Sigmoid colon (tissue), 4 donors: ENCODE data around the gene KNDC1.

Source experiments
- EP300 ChIP-seq, 4 donors: sonication (generic); formaldehyde crosslinking; IDR thresholded peaks; one replicate each; pipeline ENCODE4 v1.6.1; 2017; ENCODE audit warnings: antibody characterized with exemption in 4 of 4
- POLR2A ChIP-seq, 2 donors: fragments of 450-650 bp; IDR thresholded peaks; one replicate each; pipeline ENCODE4 v1.6.1; 2016; ENCODE audit warnings: antibody characterized with exemption in 2 of 2, mild to moderate bottlenecking in 2 of 2, moderate library complexity in 2 of 2
- POLR2AphosphoS5 ChIP-seq, 4 donors: sonication (generic); formaldehyde crosslinking; IDR thresholded peaks; one replicate each; pipeline ENCODE4 v1.6.1; 2017; ENCODE audit warnings: antibody characterized with exemption in 4 of 4
- TF ChIP-seq, protein P1 (sequence below), 4 experiments: fragments of 450-650 bp in 3 of 4; fragments of 200-600 bp in 1 of 4; IDR thresholded peaks; one replicate each; pipeline ENCODE4 v1.5.1; 2016 to 2019; ENCODE audit warnings: antibody characterized with exemption in 4 of 4, mild to moderate bottlenecking in 3 of 4, moderate library complexity in 2 of 4

GRCh38 chr10:133245439-133246235 lies 85.6 kb downstream of the KNDC1 start:
- TF ChIP-seq POLR2A (IDR thresholded peaks at IDR 0.05) (no peak), EP300 (IDR thresholded peaks at IDR 0.05) (no peak), POLR2AphosphoS5 (IDR thresholded peaks at IDR 0.05) (no peak)
- TF ChIP-seq, protein P1, sequence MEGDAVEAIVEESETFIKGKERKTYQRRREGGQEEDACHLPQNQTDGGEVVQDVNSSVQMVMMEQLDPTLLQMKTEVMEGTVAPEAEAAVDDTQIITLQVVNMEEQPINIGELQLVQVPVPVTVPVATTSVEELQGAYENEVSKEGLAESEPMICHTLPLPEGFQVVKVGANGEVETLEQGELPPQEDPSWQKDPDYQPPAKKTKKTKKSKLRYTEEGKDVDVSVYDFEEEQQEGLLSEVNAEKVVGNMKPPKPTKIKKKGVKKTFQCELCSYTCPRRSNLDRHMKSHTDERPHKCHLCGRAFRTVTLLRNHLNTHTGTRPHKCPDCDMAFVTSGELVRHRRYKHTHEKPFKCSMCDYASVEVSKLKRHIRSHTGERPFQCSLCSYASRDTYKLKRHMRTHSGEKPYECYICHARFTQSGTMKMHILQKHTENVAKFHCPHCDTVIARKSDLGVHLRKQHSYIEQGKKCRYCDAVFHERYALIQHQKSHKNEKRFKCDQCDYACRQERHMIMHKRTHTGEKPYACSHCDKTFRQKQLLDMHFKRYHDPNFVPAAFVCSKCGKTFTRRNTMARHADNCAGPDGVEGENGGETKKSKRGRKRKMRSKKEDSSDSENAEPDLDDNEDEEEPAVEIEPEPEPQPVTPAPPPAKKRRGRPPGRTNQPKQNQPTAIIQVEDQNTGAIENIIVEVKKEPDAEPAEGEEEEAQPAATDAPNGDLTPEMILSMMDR (IDR thresholded peaks at IDR 0.05) = no peak
